AG04449 (cell line): ENCODE results near the gene MSI1.

Experiments
- CTCF ChIA-PET: fragments of 350-600 bp; formaldehyde crosslinking; extraction: SDS; loops from one replicate; lab custom pipeline; 2021; ENCODE audit warnings: antibody characterized with exemption; lab: Yijun Ruan, JAX
- POLR2A ChIA-PET: fragments of 400-600, 350-600 bp; formaldehyde crosslinking; extraction: SDS; loops from one replicate; lab custom pipeline; 2020; ENCODE audit warnings: antibody characterized with exemption, inconsistent platforms; lab: Yijun Ruan, JAX
- DNase-seq: peaks from one replicate; pipeline ENCODE4 v3.0.0-alpha.2; 2010; ENCODE audit warnings: low read depth, low spot score
- H3K4me3 ChIP-seq: 2 replicates; pipeline ENCODE4 v1.5.1; 2011; ENCODE audit warnings: low read depth, mild to moderate bottlenecking, control low read depth, low read length
- CTCF ChIP-seq: IDR thresholded peaks from one replicate; pipeline ENCODE4 v1.5.1; 2011; ENCODE audit warnings: mild to moderate bottlenecking, moderate library complexity, low read length, control low read depth, inconsistent platforms; ENCODE audit not compliant: insufficient read depth; ENCODE audit errors: missing control alignments

MSI1 gene

DNA sequence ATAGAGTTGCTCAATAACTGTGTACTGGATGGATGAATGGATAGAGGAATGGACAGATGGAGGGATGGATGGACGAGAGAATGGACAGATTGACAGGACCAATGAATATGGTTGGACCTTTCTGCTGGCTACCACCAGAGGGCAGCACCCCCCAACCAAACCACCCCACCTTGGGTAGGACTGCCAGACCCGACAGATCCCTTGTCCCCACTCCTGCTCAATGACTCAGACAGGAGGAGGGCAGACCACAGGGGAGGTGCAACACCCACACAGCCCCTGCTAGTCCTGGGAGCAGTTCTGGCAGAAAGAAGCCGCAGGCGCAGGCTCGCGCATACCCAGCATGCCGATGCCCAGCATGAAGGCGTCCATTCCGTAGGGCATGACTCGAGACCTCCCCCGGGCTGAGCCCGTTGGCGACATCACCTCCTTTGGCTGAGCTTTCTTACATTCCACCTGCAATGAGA, 12.4 kb downstream of the MSI1 start:
- CTCF ChIA-PET: interaction anchor here (0.7 to 11.0 kb wide), 19 partner anchors 8 to 118 kb away, joined by 3 to 160 read pairs (median 4); partner anchors contain the start of gene SRSF9
- POLR2A ChIA-PET: no interaction called here
- H3K4me3 ChIP-seq: no peak overlapping the region

DNA sequence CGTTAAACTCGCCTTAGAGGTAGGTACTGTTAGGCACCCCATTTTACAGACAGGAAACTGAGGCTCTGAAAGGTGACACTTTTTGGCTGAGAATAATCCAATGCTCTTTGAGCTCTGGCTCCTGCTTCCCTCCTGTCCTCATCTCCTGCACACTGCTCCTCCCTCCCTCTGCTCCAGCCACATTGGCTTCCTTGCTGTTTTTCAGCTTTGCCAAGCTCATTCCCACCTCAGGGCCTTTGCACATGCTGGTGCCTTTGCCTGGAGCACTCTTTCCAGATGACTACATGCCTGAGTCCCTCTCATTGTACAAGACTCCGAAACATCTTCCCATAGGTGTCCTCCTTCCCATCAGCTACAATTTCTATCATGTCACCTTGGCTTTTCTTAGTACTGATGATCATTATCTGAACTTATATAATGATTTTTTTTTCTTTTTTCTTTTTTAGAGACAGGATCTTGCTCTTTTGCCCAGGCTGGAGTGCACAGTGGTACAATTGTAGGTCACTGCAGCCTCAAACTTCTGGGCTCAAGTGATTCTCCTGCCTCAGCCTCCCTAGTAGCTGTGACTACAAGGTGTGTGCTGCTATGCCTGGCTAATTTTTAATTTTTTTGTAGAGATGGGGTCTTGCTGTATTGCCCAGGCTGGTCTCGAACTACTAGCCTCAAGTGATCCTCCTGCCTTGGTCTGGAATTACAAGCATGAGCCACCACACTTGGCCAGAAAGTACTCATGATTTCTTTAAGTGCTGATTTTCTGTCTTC, 15.2 kb downstream of the MSI1 start:
- POLR2A ChIA-PET: no interaction called here
- DNase-seq: no peak
- no peak for TF ChIP-seq CTCF
- CTCF ChIA-PET: interaction anchor here (0.7 to 11.0 kb wide), 14 partner anchors 9 to 295 kb away, joined by 3 to 160 read pairs (median 4); no protein-coding TSS in a partner anchor
- no peak overlapping the region for H3K4me3 ChIP-seq

More for the DNA sequence above, 12.4 kb downstream of the MSI1 start:
- peak; percentile 83 for TF ChIP-seq CTCF
- DNase-seq: peak; percentile 42

DNA sequence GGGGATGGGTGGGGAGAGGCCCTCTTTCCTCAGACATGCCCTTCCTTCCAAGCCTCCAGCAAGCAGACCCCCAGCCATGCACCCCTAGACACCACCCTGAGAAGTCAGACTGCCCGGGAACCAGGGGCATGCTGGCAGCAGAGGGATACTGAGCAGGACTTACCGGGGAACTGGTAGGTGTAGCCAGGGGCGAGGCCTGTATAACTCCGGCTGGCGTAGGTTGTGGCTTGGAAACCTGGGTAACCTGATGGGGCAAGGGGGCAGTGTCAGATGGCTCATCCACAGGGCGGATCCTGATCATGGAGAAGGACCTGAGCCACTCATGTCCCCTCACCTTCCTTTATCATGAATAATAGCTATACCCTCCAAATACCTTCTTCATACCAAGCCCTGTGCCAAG, 15.8 kb downstream of the MSI1 start:
- ChIA-PET POLR2A (no interaction called here), CTCF (interaction anchor here (0.7 to 11.0 kb wide), 9 partner anchors 8 to 296 kb away, joined by 3 to 160 read pairs (median 4); no protein-coding TSS in a partner anchor)
- DNase-seq: no peak
- TF ChIP-seq CTCF: no peak
- no peak overlapping the region for H3K4me3 ChIP-seq

DNA sequence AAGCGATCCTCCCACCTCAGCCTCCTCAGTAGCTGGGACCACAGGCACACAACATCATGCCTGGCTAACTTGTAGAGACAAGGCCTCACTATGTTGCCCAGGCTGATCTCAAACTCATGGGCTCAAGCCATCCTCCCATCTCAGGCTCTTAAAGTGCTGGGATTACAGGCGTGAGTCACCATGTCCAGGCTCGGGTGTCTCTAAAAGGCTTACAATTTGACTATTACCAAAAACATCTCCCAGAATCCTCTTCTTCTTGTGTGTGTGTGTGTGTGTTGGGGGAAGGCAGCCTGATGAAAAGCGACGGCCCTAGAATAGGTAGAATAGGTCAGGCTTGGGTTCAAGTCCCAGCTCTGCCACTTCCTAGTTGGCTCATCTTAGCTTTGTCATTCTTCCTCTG, 16.8 kb downstream of the MSI1 start:
- DNase-seq: peak; percentile 17
- ChIA-PET POLR2A (interaction anchor here (0.8 kb wide), 1 partner anchor 1048 kb away, joined by 3 read pairs; no protein-coding TSS in a partner anchor), CTCF (interaction anchor here (1.1 to 11.0 kb wide), 7 partner anchors 8 to 79 kb away, joined by 3 to 160 read pairs (median 3); no protein-coding TSS in a partner anchor)
- TF ChIP-seq CTCF: no peak
- H3K4me3 ChIP-seq: no peak overlapping the region

DNA sequence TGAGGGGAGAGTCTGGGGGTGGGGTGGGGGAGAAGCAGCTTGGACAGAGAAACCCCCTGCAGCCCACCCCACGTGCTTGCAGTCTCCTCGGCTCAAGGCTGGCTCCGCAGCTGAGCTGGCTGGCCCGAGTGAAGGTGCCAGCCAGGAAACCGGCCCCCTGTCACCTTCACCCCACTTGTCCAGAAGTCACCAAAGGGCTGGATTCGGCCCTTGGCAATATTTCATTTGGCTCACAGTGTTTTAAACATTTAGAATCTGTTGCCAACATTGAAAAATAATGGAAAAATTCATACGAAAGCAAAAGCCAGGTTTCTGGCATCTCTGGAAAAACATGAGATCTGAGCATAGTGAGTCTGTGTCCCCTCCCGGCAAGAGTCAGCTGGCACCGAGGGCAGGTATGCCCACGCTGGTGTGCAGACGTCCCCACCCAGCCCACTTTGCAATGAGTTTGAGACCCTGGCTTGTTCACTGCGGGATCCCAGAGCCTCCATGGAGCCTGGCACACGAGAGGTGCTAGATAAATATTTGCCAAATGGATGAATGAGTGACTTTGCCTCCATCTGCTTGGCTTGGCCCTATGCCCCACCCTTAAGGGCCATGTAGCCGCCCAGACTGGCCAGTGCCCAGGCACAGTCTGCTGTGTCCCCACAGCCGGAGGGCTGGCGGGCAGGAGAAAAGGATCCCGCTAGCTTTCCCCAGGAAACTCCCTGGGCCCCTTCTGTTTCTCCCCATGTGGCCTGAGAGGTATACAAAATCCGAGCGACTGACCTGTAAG, 18.2 kb downstream of the MSI1 start:
- H3K4me3 ChIP-seq: no peak overlapping the region
- POLR2A ChIA-PET: no interaction called here
- CTCF ChIA-PET: interaction anchor here (0.7 to 2.1 kb wide), 7 partner anchors 10 to 80 kb away, joined by 3 to 7 read pairs (median 3); no protein-coding TSS in a partner anchor
- DNase-seq: no peak
- no peak for TF ChIP-seq CTCF

GRCh38 chr12:120347766-120348165, 21.2 kb downstream of the MSI1 start:
- DNase-seq: no peak
- CTCF ChIA-PET: interaction anchor here (1.0 to 1.7 kb wide), 2 partner anchors 83 to 302 kb away, joined by 3 to 5 read pairs; no protein-coding TSS in a partner anchor
- TF ChIP-seq CTCF: no peak
- POLR2A ChIA-PET: no interaction called here
- H3K4me3 ChIP-seq: no peak overlapping the region
